Activated naive CD8-positive, alpha-beta T cell treated with anti-CD3 and anti-CD28 coated beads for 36 hours (primary cell): ENCODE measurements around the gene DLG2. TPM values are rescaled to one million over a fixed set of nuclear protein-coding genes. Genes with fewer than 3 reads are reported as not detected.

Source experiments
- DNase-seq: peaks from one replicate; pipeline ENCODE4 v3.0.0; 2021
- H3K27ac Mint-ChIP-seq: one replicate; pipeline ENCODE4 v1.8.0; 2022; ENCODE audit warnings: mild to moderate bottlenecking, moderate library complexity, mixed read lengths
- H3K27me3 Mint-ChIP-seq: one replicate; pipeline ENCODE4 v1.8.0; 2022; ENCODE audit warnings: mild to moderate bottlenecking, mixed read lengths
- H3K36me3 Mint-ChIP-seq: one replicate; pipeline ENCODE4 v1.8.0; 2021; ENCODE audit warnings: mild to moderate bottlenecking, mixed read lengths
- H3K4me1 Mint-ChIP-seq: one replicate; pipeline ENCODE4 v1.8.0; 2021; ENCODE audit warnings: mixed read lengths
- H3K4me3 Mint-ChIP-seq: one replicate; pipeline ENCODE4 v1.8.0; 2022; ENCODE audit warnings: mild to moderate bottlenecking, moderate library complexity, mixed read lengths
- H3K9me3 Mint-ChIP-seq: one replicate; pipeline ENCODE4 v1.8.0; 2022; ENCODE audit warnings: mixed read lengths
- total RNA-seq, 2 experiments: library from RNA; stranded (reverse); gene quantifications; one replicate each; pipeline ENCODE4 v1.2.3, GENCODE V29; 2021

Gene DLG2
- total RNA-seq, 2 experiments from 2014 or later, result 1.7 to 1.9 TPM

GRCh38 chr11:84069048-84069447 is 1558.1 kb downstream of the DLG2 start:
- Mint-ChIP-seq H3K27me3 (no peaks in the 10 kb centered on the region), H3K27ac (no peak overlapping the region), H3K4me3 (no peak overlapping the region), H3K9me3 (peaks cover 14% of the 10 kb centered on the region), H3K4me1 (no peaks in the 10 kb centered on the region), H3K36me3 (no peaks in the 10 kb centered on the region)
- no peak for DNase-seq

- Mint-ChIP-seq H3K4me3 (no peak overlapping the region), H3K27me3 (no peaks in the 10 kb centered on the region), H3K27ac (no peak overlapping the region), H3K36me3 (no peaks in the 10 kb centered on the region), H3K4me1 (no peaks in the 10 kb centered on the region), H3K9me3 (peaks cover 11% of the 10 kb centered on the region)
- no peak for DNase-seq
Measured at GRCh38 chr11:84061726-84062125, 1565.4 kb downstream of the DLG2 start.

- Mint-ChIP-seq H3K4me1 (no peaks in the 10 kb centered on the region), H3K4me3 (no peak overlapping the region), H3K9me3 (peaks cover 8% of the 10 kb centered on the region), H3K27ac (no peak overlapping the region), H3K36me3 (no peaks in the 10 kb centered on the region), H3K27me3 (no peaks in the 10 kb centered on the region)
- no peak for DNase-seq
Measured at GRCh38 chr11:84056653-84057376, 1570.3 kb downstream of the DLG2 start.

GRCh38 chr11:84045146-84045545 is 1582.0 kb downstream of the DLG2 start:
- DNase-seq, result no peak
- Mint-ChIP-seq H3K4me3 (no peak overlapping the region), H3K4me1 (no peaks in the 10 kb centered on the region), H3K9me3 (peaks cover 27% of the 10 kb centered on the region), H3K27me3 (no peaks in the 10 kb centered on the region), H3K27ac (no peak overlapping the region), H3K36me3 (no peaks in the 10 kb centered on the region)

- no peaks in the 10 kb centered on the region for H3K36me3 Mint-ChIP-seq
- H3K9me3 Mint-ChIP-seq, result peaks cover 24% of the 10 kb centered on the region
- H3K4me3 Mint-ChIP-seq, result no peak overlapping the region
- no peak for DNase-seq
- H3K4me1 Mint-ChIP-seq, result no peaks in the 10 kb centered on the region
- H3K27ac Mint-ChIP-seq, result no peak overlapping the region
- no peaks in the 10 kb centered on the region for H3K27me3 Mint-ChIP-seq
Measured at GRCh38 chr11:84044706-84045105, 1582.4 kb downstream of the DLG2 start.

GRCh38 chr11:84036664-84037194 is 1590.4 kb downstream of the DLG2 start:
- no peak overlapping the region for H3K27ac Mint-ChIP-seq
- H3K4me1 Mint-ChIP-seq, result no peaks in the 10 kb centered on the region
- DNase-seq, result no peak
- H3K9me3 Mint-ChIP-seq, result peaks cover 9% of the 10 kb centered on the region
- H3K4me3 Mint-ChIP-seq, result no peak overlapping the region
- H3K27me3 Mint-ChIP-seq, result no peaks in the 10 kb centered on the region
- no peaks in the 10 kb centered on the region for H3K36me3 Mint-ChIP-seq

- no peaks in the 10 kb centered on the region for H3K27me3 Mint-ChIP-seq
- DNase-seq, result no peak
- H3K9me3 Mint-ChIP-seq, result peaks cover 8% of the 10 kb centered on the region
- H3K4me1 Mint-ChIP-seq, result no peaks in the 10 kb centered on the region
- H3K4me3 Mint-ChIP-seq, result no peak overlapping the region
- H3K27ac Mint-ChIP-seq, result no peak overlapping the region
- no peaks in the 10 kb centered on the region for H3K36me3 Mint-ChIP-seq
Measured at GRCh38 chr11:84035645-84036044, 1591.5 kb downstream of the DLG2 start.

- no peaks in the 10 kb centered on the region for H3K27me3 Mint-ChIP-seq
- no peaks in the 10 kb centered on the region for H3K36me3 Mint-ChIP-seq
- H3K4me3 Mint-ChIP-seq, result no peak overlapping the region
- peaks cover 9% of the 10 kb centered on the region for H3K9me3 Mint-ChIP-seq
- DNase-seq, result no peak
- no peaks in the 10 kb centered on the region for H3K4me1 Mint-ChIP-seq
- H3K27ac Mint-ChIP-seq, result no peak overlapping the region
Measured at GRCh38 chr11:84034484-84034883, 1592.7 kb downstream of the DLG2 start.

- H3K9me3 Mint-ChIP-seq, result peaks cover 4% of the 10 kb centered on the region
- H3K27ac Mint-ChIP-seq, result no peak overlapping the region
- DNase-seq, result no peak
- no peak overlapping the region for H3K4me3 Mint-ChIP-seq
- no peaks in the 10 kb centered on the region for H3K27me3 Mint-ChIP-seq
- no peaks in the 10 kb centered on the region for H3K4me1 Mint-ChIP-seq
- no peaks in the 10 kb centered on the region for H3K36me3 Mint-ChIP-seq
Measured at GRCh38 chr11:84024266-84024665, 1602.9 kb downstream of the DLG2 start.

- Mint-ChIP-seq H3K9me3 (peaks cover 4% of the 10 kb centered on the region), H3K27ac (no peak overlapping the region), H3K36me3 (no peaks in the 10 kb centered on the region), H3K27me3 (no peaks in the 10 kb centered on the region), H3K4me1 (no peaks in the 10 kb centered on the region), H3K4me3 (no peak overlapping the region)
- no peak for DNase-seq
Measured at GRCh38 chr11:84022695-84023094, 1604.4 kb downstream of the DLG2 start.

- no peak overlapping the region for H3K4me3 Mint-ChIP-seq
- no peaks in the 10 kb centered on the region for H3K4me1 Mint-ChIP-seq
- H3K36me3 Mint-ChIP-seq, result no peaks in the 10 kb centered on the region
- H3K27ac Mint-ChIP-seq, result no peak overlapping the region
- H3K9me3 Mint-ChIP-seq, result peaks cover 4% of the 10 kb centered on the region
- no peaks in the 10 kb centered on the region for H3K27me3 Mint-ChIP-seq
- DNase-seq, result no peak
Measured at GRCh38 chr11:84022201-84022600, 1604.9 kb downstream of the DLG2 start.

- H3K4me1 Mint-ChIP-seq, result no peaks in the 10 kb centered on the region
- no peaks in the 10 kb centered on the region for H3K36me3 Mint-ChIP-seq
- H3K27ac Mint-ChIP-seq, result no peak overlapping the region
- H3K27me3 Mint-ChIP-seq, result no peaks in the 10 kb centered on the region
- no peak overlapping the region for H3K4me3 Mint-ChIP-seq
- no peak for DNase-seq
- peaks cover 4% of the 10 kb centered on the region for H3K9me3 Mint-ChIP-seq
Measured at GRCh38 chr11:84021291-84021690, 1605.9 kb downstream of the DLG2 start.

- Mint-ChIP-seq H3K9me3 (peaks cover 4% of the 10 kb centered on the region), H3K4me1 (no peaks in the 10 kb centered on the region), H3K27ac (no peak overlapping the region), H3K27me3 (no peaks in the 10 kb centered on the region), H3K4me3 (no peak overlapping the region), H3K36me3 (no peaks in the 10 kb centered on the region)
- no peak for DNase-seq
Measured at GRCh38 chr11:84019571-84020194, 1607.5 kb downstream of the DLG2 start.

GRCh38 chr11:84014539-84014938 is 1612.6 kb downstream of the DLG2 start:
- no peaks in the 10 kb centered on the region for H3K9me3 Mint-ChIP-seq
- no peaks in the 10 kb centered on the region for H3K4me1 Mint-ChIP-seq
- H3K4me3 Mint-ChIP-seq, result no peak overlapping the region
- no peaks in the 10 kb centered on the region for H3K27me3 Mint-ChIP-seq
- H3K27ac Mint-ChIP-seq, result no peak overlapping the region
- DNase-seq, result no peak
- H3K36me3 Mint-ChIP-seq, result no peaks in the 10 kb centered on the region

- Mint-ChIP-seq H3K9me3 (peaks cover 5% of the 10 kb centered on the region), H3K27ac (no peak overlapping the region), H3K4me3 (no peak overlapping the region), H3K27me3 (no peaks in the 10 kb centered on the region), H3K4me1 (no peaks in the 10 kb centered on the region), H3K36me3 (no peaks in the 10 kb centered on the region)
- no peak for DNase-seq
Measured at GRCh38 chr11:84012171-84012826, 1614.8 kb downstream of the DLG2 start.
